IMR-90 (cell line): Measurements from ENCODE around the gene ZNF287. TPM values are rescaled to one million over a fixed set of nuclear protein-coding genes. Genes with fewer than 3 reads are reported as not detected.

ENCODE experiments used
- ATAC-seq: fragments of 200-7000 bp; cut with Tn5 transposase; 2 replicates; pipeline ENCODE4 v1.9.1; 2020; ENCODE audit warnings: low read depth, mild to moderate bottlenecking, moderate library complexity
- BruUV-seq: library from RNA; stranded (reverse); fragments of 400-500 nt; replicated peaks from 2 replicates; lab custom pipeline; 2021; lab: Mats Ljungman, UMichigan
- CTCF ChIA-PET: fragments of 300-600 bp; formaldehyde crosslinking; extraction: SDS; loops from one replicate; lab custom pipeline; 2021; ENCODE audit warnings: antibody characterized with exemption; lab: Yijun Ruan, JAX
- POLR2A ChIA-PET: fragments of 300-600 bp; sonication (Branson Sonifier 250); formaldehyde crosslinking; loops from one replicate; lab custom pipeline; 2022; ENCODE audit warnings: antibody characterized with exemption; ENCODE audit not compliant: unreplicated experiment; lab: Charles Lee
- DNase-seq: peaks from one replicate; pipeline ENCODE4 v3.0.0; 2013
- H2AFZ ChIP-seq: replicated peaks from 2 replicates; pipeline ENCODE3; 2013; ENCODE audit warnings: low read length, mild to moderate bottlenecking; ENCODE audit not compliant: poor library complexity
- H2AK5ac ChIP-seq: 2 replicates; pipeline ENCODE4 v1.6.1; 2013; ENCODE audit warnings: low read depth, low read length, inconsistent platforms
- H2AK9ac ChIP-seq: replicated peaks from 2 replicates; pipeline ENCODE3; 2013; ENCODE audit warnings: mild to moderate bottlenecking, low read depth, low read length, moderate library complexity; ENCODE audit not compliant: poor library complexity
- H2BK120ac ChIP-seq: 2 replicates; pipeline ENCODE4 v1.6.1; 2013; ENCODE audit warnings: low read depth, low read length, inconsistent platforms
- H2BK15ac ChIP-seq: 3 replicates; pipeline ENCODE4 v1.6.1; 2013; ENCODE audit warnings: low read depth, low read length, inconsistent platforms
- H2BK20ac ChIP-seq: 2 replicates; pipeline ENCODE4 v1.6.1; 2013; ENCODE audit warnings: low read depth, mild to moderate bottlenecking, inconsistent platforms, low read length, moderate library complexity
- H2BK5ac ChIP-seq: 2 replicates; pipeline ENCODE4 v1.6.1; 2013; ENCODE audit warnings: mild to moderate bottlenecking, low read depth, low read length, inconsistent platforms; ENCODE audit not compliant: poor library complexity, severe bottlenecking
- H3K14ac ChIP-seq: replicated peaks from 2 replicates; pipeline ENCODE4 v1.6.1; 2013; ENCODE audit warnings: low read depth, low read length, inconsistent platforms
- H3K18ac ChIP-seq: 2 replicates; pipeline ENCODE4 v1.6.1; 2013; ENCODE audit warnings: low read depth, low read length, control low read depth
- H3K23ac ChIP-seq: 2 replicates; pipeline ENCODE4 v1.6.1; 2013; ENCODE audit warnings: low read depth, low read length, inconsistent platforms
- H3K27ac ChIP-seq: 2 replicates; pipeline ENCODE4 v1.5.1; 2013; ENCODE audit warnings: mild to moderate bottlenecking, control low read depth, low read length; ENCODE audit not compliant: insufficient read depth
- H3K27me3 ChIP-seq: 2 replicates; pipeline ENCODE4 v1.6.1; 2013; ENCODE audit warnings: low read length; ENCODE audit not compliant: control insufficient read depth, insufficient read depth
- H3K36me3 ChIP-seq: 2 replicates; pipeline ENCODE4 v1.6.1; 2013; ENCODE audit warnings: low read length, mixed read lengths; ENCODE audit not compliant: control insufficient read depth, insufficient read depth
- H3K4ac ChIP-seq: 2 replicates; pipeline ENCODE4 v1.6.1; 2013; ENCODE audit warnings: low read depth, low read length, inconsistent platforms
- H3K4me1 ChIP-seq: 2 replicates; pipeline ENCODE4 v1.6.1; 2013; ENCODE audit warnings: low read length, mixed read lengths; ENCODE audit not compliant: control insufficient read depth, insufficient read depth
- H3K4me2 ChIP-seq: 2 replicates; pipeline ENCODE4 v1.6.1; 2013; ENCODE audit warnings: low read depth, mild to moderate bottlenecking, control low read depth, low read length, moderate library complexity
- H3K4me3 ChIP-seq: 2 replicates; pipeline ENCODE4 v1.5.1; 2013; ENCODE audit warnings: low read depth, mild to moderate bottlenecking, control low read depth, low read length, moderate library complexity; ENCODE audit not compliant: insufficient read depth
- H3K56ac ChIP-seq: 2 replicates; pipeline ENCODE4 v1.6.1; 2013; ENCODE audit warnings: low read length, inconsistent platforms; ENCODE audit not compliant: insufficient read depth; ENCODE audit errors: extremely low read depth
- H3K79me1 ChIP-seq, 2 experiments: 2 replicates each; pipeline ENCODE4 v1.6.1; 2013; ENCODE audit warnings: low read length in 2 of 2, inconsistent platforms in 1 of 2, low read depth in 1 of 2
- H3K9ac ChIP-seq: 2 replicates; pipeline ENCODE4 v1.6.1; 2013; ENCODE audit warnings: low read depth, low read length, control low read depth
- H3K9me1 ChIP-seq: 2 replicates; pipeline ENCODE4 v1.6.1; 2013; ENCODE audit warnings: low read length, inconsistent platforms; ENCODE audit not compliant: insufficient read depth
- H3K9me3 ChIP-seq: 2 replicates; pipeline ENCODE4 v1.6.1; 2013; ENCODE audit warnings: low read length; ENCODE audit not compliant: control insufficient read depth, insufficient read depth
- H4K20me1 ChIP-seq: 2 replicates; pipeline ENCODE4 v1.6.1; 2013; ENCODE audit warnings: low read length, inconsistent platforms; ENCODE audit not compliant: insufficient read depth
- H4K5ac ChIP-seq: 2 replicates; pipeline ENCODE4 v1.6.1; 2013; ENCODE audit warnings: mild to moderate bottlenecking, low read depth, low read length, control low read depth
- H4K8ac ChIP-seq, 2 experiments: 2 replicates each; pipeline ENCODE4 v1.6.1; 2013; ENCODE audit warnings: low read depth in 2 of 2, low read length in 2 of 2, control low read depth in 1 of 2, inconsistent platforms in 1 of 2
- H4K91ac ChIP-seq: 2 replicates; pipeline ENCODE4 v1.6.1; 2013; ENCODE audit warnings: low read depth, low read length, inconsistent platforms; ENCODE audit not compliant: insufficient read depth
- BHLHE40 ChIP-seq: fragments of 150-350 bp; IDR thresholded peaks from 2 replicates; pipeline ENCODE4 v1.6.1; 2016; ENCODE audit warnings: mild to moderate bottlenecking, low read depth, low read length
- CEBPB ChIP-seq: IDR thresholded peaks from 2 replicates; pipeline ENCODE4 v1.6.1; 2012; ENCODE audit warnings: low read depth, low read length, improper control_type of control experiment
- CHD1 ChIP-seq: IDR thresholded peaks from 2 replicates; pipeline ENCODE4 v1.6.1; 2012; ENCODE audit warnings: low read depth, low read length, improper control_type of control experiment
- CTCF ChIP-seq: conservative IDR thresholded peaks from 2 replicates; pipeline ENCODE4 v1.5.1; 2012; ENCODE audit warnings: mild to moderate bottlenecking, low read depth, low read length, improper control_type of control experiment
- FOS ChIP-seq: fragments of 150-350 bp; IDR thresholded peaks from 2 replicates; pipeline ENCODE4 v1.6.1; 2016; ENCODE audit warnings: low read depth, low read length
- MAFK ChIP-seq: IDR thresholded peaks from 2 replicates; pipeline ENCODE4 v1.6.1; 2012; ENCODE audit warnings: low read depth, low read length, improper control_type of control experiment
- MXI1 ChIP-seq: IDR thresholded peaks from 2 replicates; pipeline ENCODE4 v1.6.1; 2012; ENCODE audit warnings: low read depth, mild to moderate bottlenecking, low read length, moderate library complexity, borderline replicate concordance
- NFE2L2 ChIP-seq: fragments of 150-350 bp; IDR thresholded peaks from 2 replicates; pipeline ENCODE4 v1.6.1; 2016; ENCODE audit warnings: low read depth, mild to moderate bottlenecking, low read length
- POLR2A ChIP-seq: IDR thresholded peaks from 2 replicates; pipeline ENCODE4 v1.6.1; 2012; ENCODE audit warnings: mild to moderate bottlenecking, low read depth, low read length
- RAD21 ChIP-seq: IDR thresholded peaks from 2 replicates; pipeline ENCODE4 v1.6.1; 2012; ENCODE audit warnings: low read length, improper control_type of control experiment
- RFX5 ChIP-seq: IDR thresholded peaks from 2 replicates; pipeline ENCODE4 v1.8.0; 2012; ENCODE audit warnings: low read depth, mild to moderate bottlenecking, low read length, moderate library complexity
- SMC3 ChIP-seq: fragments of 150-350 bp; IDR thresholded peaks from 2 replicates; pipeline ENCODE4 v1.6.1; 2016; ENCODE audit warnings: low read depth, mild to moderate bottlenecking, antibody characterized with exemption, low read length, moderate library complexity
- USF2 ChIP-seq: fragments of 150-350 bp; IDR thresholded peaks from 2 replicates; pipeline ENCODE4 v1.6.1; 2017; ENCODE audit warnings: mild to moderate bottlenecking, antibody characterized with exemption, low read length, low read depth
- WGBS, 2 experiments: methylation state at CpG; one replicate each; pipeline versions ENCODE4 v1.1.5 to v1.1.7; 2013; ENCODE audit warnings: missing lambda C conversion rate in 2 of 2; ENCODE audit not compliant: insufficient read length in 1 of 2; ENCODE audit errors: extremely low coverage in 2 of 2; 5-methylcytosine and 5-hydroxymethylcytosine counted together
- dilution Hi-C: fragments of 300-500 bp; cut with HindIII; formaldehyde crosslinking; loops from one replicate; pipeline ENCODE4 v1.14.3; 2018; ENCODE audit warnings: low sequenced_read_pairs; ENCODE audit not compliant: unreplicated experiment
- in situ Hi-C: fragments of 300-500 bp; cut with MboI; formaldehyde crosslinking; loops from 3 replicates; pipeline ENCODE4 v1.14.3; 2019; ENCODE audit warnings: low sequenced_read_pairs, inconsistent platforms, mixed read lengths
- intact Hi-C: fragments of 100-400 bp; cut with micrococcal nuclease; formaldehyde crosslinking; loops from 2 replicates; pipeline ENCODE4 v1.10.0; 2022
- polyA plus RNA-seq, 3 experiments: library from polyadenylated mRNA; depleted of rRNA; stranded (reverse); fragments of >200 nt; gene quantifications; 2 replicates each; pipeline ENCODE4 v1.2.3, GENCODE V29; 2012; ENCODE audit warnings: low replicate concordance in 1 of 3
- total RNA-seq: library from RNA; depleted of rRNA; stranded (reverse); fragments of >200 nt; gene quantifications from 2 replicates; pipeline ENCODE4 v1.2.3, GENCODE V29; 2012
- TF ChIP-seq, protein P1 (sequence below): fragments of 150-350 bp; IDR thresholded peaks from 2 replicates; pipeline ENCODE4 v1.6.1; 2016; ENCODE audit warnings: low read depth, mild to moderate bottlenecking, low read length, moderate library complexity, borderline replicate concordance

ZNF287 gene
- total and polyA plus RNA-seq, 2 of the 4 experiments (the other 2 are of a cell fraction), result 5.3 to 7.0 TPM

- no peak for DNase-seq
- TF ChIP-seq CHD1, result no peak
- no peak for TF ChIP-seq RAD21
- TF ChIP-seq NFE2L2, result no peak
- TF ChIP-seq BHLHE40, result no peak
- no peak for TF ChIP-seq MAFK
- no peak for TF ChIP-seq CEBPB
- TF ChIP-seq USF2, result no peak
- no peak for TF ChIP-seq SMC3
- no peak for TF ChIP-seq POLR2A
- TF ChIP-seq MXI1, result no peak
- no peak for TF ChIP-seq CTCF
- TF ChIP-seq, protein P1, sequence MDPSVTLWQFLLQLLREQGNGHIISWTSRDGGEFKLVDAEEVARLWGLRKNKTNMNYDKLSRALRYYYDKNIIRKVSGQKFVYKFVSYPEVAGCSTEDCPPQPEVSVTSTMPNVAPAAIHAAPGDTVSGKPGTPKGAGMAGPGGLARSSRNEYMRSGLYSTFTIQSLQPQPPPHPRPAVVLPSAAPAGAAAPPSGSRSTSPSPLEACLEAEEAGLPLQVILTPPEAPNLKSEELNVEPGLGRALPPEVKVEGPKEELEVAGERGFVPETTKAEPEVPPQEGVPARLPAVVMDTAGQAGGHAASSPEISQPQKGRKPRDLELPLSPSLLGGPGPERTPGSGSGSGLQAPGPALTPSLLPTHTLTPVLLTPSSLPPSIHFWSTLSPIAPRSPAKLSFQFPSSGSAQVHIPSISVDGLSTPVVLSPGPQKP, result no peak
- no peak for TF ChIP-seq RFX5
- no peak for TF ChIP-seq FOS
Observed at GRCh38 chr17:16529906-16530305, 39.1 kb downstream of the ZNF287 start.

More at GRCh38 chr17:16529906-16530305, 39.1 kb downstream of the ZNF287 start:
- ChIA-PET CTCF (no interaction called here), POLR2A (no interaction called here)
- no peaks in the 10 kb centered on the region for H3K4me1 ChIP-seq
- no peak overlapping the region for H3K4me3 ChIP-seq
- H3K4ac ChIP-seq, result no peak overlapping the region
- H3K9ac ChIP-seq, result no peak overlapping the region
- no peak overlapping the region for H4K91ac ChIP-seq
- no peaks in the 10 kb centered on the region for H3K9me1 ChIP-seq
- no peak overlapping the region for H2AFZ ChIP-seq
- H2AK5ac ChIP-seq, result no peak overlapping the region
- no peak overlapping the region for H2BK5ac ChIP-seq
- H3K27me3 ChIP-seq, result peaks cover 24% of the 10 kb centered on the region
- H3K18ac ChIP-seq, result no peak overlapping the region
- no peak overlapping the region for H2BK120ac ChIP-seq
- H2BK20ac ChIP-seq, result no peak overlapping the region
- no peak overlapping the region for H3K23ac ChIP-seq
- H2AK9ac ChIP-seq, result no peak overlapping the region
- H2BK15ac ChIP-seq, result no peak overlapping the region
- no peaks in the 10 kb centered on the region for H4K20me1 ChIP-seq
- no peak overlapping the region for H3K14ac ChIP-seq
- H3K4me2 ChIP-seq, result no peak overlapping the region
- BruUV-seq, result no TSS peak
- no CpG with 5 or more reads among the region's 4 CpGs for WGBS, 2 experiments
- H3K27ac ChIP-seq, result no peak overlapping the region
- in situ Hi-C loops (loop anchor here (10.0 kb wide), 1 partner anchor 165 kb away; no protein-coding TSS in a partner anchor), intact Hi-C loops (no loop called here), dilution Hi-C loops (no loop called here)
- no peaks in the 10 kb centered on the region for H3K36me3 ChIP-seq
- no peak for ATAC-seq
- no peak overlapping the region for H3K56ac ChIP-seq
- no peak overlapping the region for H4K5ac ChIP-seq
- no peaks in the 10 kb centered on the region for H3K79me1 ChIP-seq
- H3K9me3 ChIP-seq, result peaks cover 2% of the 10 kb centered on the region; the same call in 1 of the 2 replicates
- H4K8ac ChIP-seq, result no peak overlapping the region
